ENCODE results near the gene SFT2D1.
A peak's percentile ranks its signal among the peaks of the same experiment; 100 is the strongest.
"Not testable (repeated sequence)": the region's sequence is repeated elsewhere in the genome, so short reads cannot be mapped to it uniquely, and the experiment has no call there.

Gene SFT2D1

GRCh38 chr6:166342349-166343149, at the start of gene SFT2D1:
Gene SFT2D1, minus strand, starts transcription at chr6:166342545. Its CDS starts 64 bp downstream, at chr6:166342481.
- peak; percentile 75 for DNase-seq (ENCODE audit: low read depth)

GRCh38 chr6:166389119-166389518, 46.8 kb upstream of the SFT2D1 start:
- DNase-seq (ENCODE audit: low read depth), result no peak

DNA sequence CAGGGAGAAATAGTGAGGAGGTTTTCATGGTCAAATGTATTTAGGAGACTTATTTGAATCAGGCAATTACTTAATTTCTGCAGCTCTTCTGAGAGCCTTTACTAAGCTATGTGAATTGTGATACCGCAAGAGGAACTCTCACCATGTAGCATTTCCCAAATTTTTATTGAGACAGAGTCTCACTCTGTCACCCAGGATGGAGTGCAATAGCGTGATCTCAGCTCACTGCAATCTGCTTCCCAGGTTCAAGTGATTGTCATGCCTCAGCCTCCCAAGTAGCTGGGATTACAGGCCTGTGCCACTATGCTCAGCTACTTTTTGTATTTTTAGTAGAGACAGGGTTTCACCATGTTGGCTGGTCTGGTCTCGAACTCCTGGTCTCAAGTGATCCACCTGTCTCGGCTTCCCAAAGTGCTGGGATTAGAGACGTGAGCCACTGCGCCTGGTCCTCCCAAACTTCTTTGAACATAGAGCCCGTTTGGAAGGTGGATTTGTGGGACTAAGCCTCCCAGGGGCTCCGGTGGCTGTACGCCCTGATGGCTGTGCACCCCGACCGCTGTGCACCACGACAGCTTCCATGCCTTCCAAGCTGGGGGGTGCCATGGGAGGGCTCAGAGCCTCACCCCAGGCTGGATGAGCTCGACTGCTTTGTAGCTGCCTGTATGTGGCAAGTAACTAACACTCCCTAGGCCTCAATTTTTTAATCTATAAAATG, 46.1 kb upstream of the SFT2D1 start:
- no peak for DNase-seq (ENCODE audit: low read depth)

- DNase-seq (ENCODE audit: low read depth), result no peak
These were observed 45.4 kb upstream of the SFT2D1 start for GRCh38 chr6:166387642-166388289.

GRCh38 chr6:166387098-166387497, 44.8 kb upstream of the SFT2D1 start:
- not testable (repeated sequence) for DNase-seq (ENCODE audit: low read depth)

DNA sequence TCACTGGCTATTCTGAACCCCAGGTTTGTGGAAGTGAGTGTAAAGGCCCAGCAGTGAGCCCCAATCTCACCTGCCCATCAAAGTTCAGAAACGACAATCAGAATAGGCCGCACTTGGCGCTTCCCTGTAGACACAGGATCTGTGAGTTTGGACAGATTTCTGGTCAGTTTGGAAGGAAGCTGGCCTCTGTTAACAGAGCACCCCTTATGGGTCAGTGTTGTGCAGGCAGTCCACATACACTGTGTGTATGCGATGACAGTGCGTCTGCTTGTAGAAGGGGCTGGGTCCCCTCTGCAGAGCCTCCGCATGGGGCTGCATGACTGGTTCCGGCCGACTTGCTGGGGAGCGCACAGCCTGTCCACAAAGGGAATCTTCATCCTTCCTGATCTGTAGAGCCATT, 43.8 kb upstream of the SFT2D1 start:
- no peak for DNase-seq (ENCODE audit: low read depth)

- not testable (repeated sequence) for DNase-seq (ENCODE audit: low read depth)
These were observed 41.5 kb upstream of the SFT2D1 start for GRCh38 chr6:166383802-166384363.

GRCh38 chr6:166382933-166383801, 40.8 kb upstream of the SFT2D1 start, which contains the start of gene MPC1:
Gene MPC1, minus strand, starts transcription at chr6:166382940. Its CDS starts 64 bp downstream, at chr6:166382876.
- DNase-seq (ENCODE audit: low read depth), result peak; percentile 90

GRCh38 chr6:166382500-166382932, 40.2 kb upstream of the SFT2D1 start:
- no peak for DNase-seq (ENCODE audit: low read depth)

DNA sequence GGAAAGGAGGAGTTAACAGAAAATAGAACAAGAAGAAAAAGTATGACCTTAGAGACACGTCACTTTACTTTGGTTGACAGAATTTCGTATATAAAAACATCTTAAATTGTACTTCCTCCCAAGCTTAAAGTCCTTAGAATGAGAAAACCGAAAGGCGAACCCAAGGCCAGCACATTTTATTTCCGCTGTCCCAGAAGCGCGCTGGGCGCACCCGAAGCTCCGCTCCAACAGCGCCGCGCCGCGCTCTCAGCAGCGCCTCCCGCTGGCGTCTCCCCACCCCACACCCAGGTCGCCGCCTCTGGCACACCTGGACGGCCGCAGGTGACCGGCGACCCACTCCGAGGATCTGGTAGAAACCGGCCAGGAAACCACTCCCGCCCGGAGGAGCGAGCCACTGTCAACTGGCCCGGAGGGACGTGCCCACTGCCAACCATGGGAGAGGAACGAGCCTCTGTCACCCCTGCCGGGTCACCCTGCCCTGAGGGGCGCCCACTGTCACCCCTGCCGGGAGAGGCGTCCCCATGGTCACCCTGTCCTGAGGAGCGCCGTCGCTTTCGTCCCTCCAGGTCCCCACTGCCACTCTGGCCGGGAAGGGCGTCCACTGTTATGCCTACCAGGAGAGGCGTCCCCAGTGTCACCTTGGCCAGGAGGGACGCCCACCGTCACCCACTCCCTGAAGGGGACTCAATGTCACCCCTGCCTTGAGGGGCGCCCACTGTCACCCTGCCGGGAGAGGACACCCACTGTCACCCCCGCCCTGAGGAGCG, 39.6 kb upstream of the SFT2D1 start:
- DNase-seq (ENCODE audit: low read depth), result peak; percentile 31

DNA sequence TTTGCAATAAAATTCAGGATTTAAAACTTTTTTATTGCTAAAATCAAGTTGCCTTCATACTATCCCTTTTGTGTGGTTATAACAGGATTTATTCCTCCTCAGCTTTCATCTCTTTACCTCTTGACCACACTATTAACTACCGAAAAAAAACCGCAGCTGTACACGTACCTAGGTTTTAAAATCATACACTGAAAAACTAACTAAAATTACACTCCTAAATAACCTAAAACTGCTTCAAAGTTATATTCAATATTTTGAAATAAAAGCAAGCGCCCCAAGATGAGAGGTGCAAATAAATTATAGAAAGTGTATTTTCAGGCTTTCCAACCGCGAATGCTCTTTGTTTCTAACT, 39.0 kb upstream of the SFT2D1 start:
- DNase-seq (ENCODE audit: low read depth), result no peak

DNA sequence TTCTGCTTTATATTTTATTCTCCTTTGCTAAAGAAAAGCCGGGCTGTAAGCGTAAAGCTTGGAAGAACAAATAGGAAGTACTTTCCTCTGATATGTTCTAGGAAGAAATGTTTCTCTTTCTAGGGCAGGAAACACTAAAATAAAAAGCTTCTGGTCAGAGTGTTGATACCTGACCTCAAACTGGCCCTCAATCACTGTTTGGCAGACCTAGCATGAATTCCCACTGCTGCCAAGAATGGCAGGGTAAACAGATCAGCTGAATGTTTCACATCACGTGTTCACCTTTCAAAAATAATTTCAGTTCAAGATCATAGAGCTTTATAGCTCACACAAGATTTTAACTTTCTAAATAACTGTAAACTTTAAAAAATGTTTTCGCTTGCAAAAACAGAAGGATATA, 37.5 kb upstream of the SFT2D1 start:
- DNase-seq (ENCODE audit: low read depth), result no peak

GRCh38 chr6:166379103-166379586, 36.8 kb upstream of the SFT2D1 start:
- no peak for DNase-seq (ENCODE audit: low read depth)

- DNase-seq (ENCODE audit: low read depth), result no peak
These were observed 35.4 kb upstream of the SFT2D1 start for GRCh38 chr6:166377721-166378120.

DNA sequence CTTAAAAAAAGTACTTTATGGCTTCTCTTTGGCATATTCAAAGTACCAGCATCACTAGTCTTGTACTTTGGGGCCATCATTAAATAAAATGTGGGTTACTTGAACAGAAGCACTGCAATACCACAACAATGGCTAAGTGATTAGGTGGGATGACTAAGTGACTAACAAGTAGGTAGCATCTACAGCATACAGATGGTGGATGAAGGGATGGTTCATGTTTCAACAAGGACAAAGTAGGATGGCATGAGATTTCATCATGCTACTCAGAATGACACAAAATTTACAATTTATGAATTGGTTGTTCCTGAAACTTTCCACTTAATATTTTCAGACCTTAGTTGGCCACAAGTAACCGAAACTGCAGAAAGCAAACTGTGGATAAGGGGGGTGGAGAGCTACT, 32.7 kb upstream of the SFT2D1 start:
- no peak for DNase-seq (ENCODE audit: low read depth)

- DNase-seq (ENCODE audit: low read depth), result no peak
These were observed 28.1 kb upstream of the SFT2D1 start for GRCh38 chr6:166370489-166370888.

- no peak for DNase-seq (ENCODE audit: low read depth)
These were observed 27.4 kb upstream of the SFT2D1 start for GRCh38 chr6:166369782-166370181.

GRCh38 chr6:166366921-166367320, 24.6 kb upstream of the SFT2D1 start:
- no peak for DNase-seq (ENCODE audit: low read depth)

- no peak for DNase-seq (ENCODE audit: low read depth)
These were observed 23.5 kb upstream of the SFT2D1 start for GRCh38 chr6:166365806-166366205.

DNA sequence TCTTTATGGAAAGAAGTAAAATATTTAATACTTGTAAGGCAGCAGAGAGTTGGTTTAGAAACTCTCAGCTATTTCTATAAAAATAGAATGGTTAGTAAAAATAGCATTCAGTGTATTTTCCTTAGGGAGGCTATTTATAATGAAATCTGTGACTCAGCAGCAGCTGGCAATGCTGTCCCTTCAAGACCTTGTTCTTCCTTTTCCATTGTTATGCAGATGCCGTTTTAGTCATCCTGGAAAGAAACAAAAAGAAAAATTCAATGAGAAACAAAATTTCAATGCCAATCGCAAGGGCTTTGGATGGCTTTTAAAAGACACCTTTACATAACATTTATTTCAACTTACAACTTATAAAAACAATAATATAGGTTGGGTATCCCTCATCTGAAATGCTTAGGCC, 22.9 kb upstream of the SFT2D1 start:
- no peak for DNase-seq (ENCODE audit: low read depth)

GRCh38 chr6:166364456-166364855, 22.1 kb upstream of the SFT2D1 start:
- no peak for DNase-seq (ENCODE audit: low read depth)
